ENCODE results near the gene TOMM20.

Gene TOMM20

DNA sequence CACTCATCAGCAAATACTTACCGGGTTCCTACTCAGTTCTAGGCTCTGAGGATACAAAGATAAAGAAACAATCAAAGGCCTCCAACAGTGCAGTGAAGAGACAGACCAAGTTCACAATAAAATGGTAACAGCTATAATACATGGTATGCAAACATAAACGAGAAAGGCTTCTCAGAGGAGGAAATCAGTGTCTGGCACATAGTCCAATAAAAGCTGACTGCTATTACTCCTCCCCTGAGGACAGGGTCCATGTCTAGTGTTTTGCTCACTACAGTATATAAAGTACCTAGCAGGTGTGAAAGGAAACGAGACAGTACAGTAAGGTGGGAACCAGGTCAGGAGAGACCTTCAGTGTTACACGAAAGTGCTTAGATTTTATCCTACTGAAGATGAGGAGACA lies 28.1 kb upstream of the TOMM20 start:
- Histone ChIP-seq H3K27ac (no peak overlapping the region), H3K4me3 (no peak overlapping the region), H3K9me3 (no peaks in the 10 kb centered on the region), H3K27me3 (no peaks in the 10 kb centered on the region), H3K36me3 (peaks cover 35 to 71% (median 39%) of the 10 kb centered on the region in 3 donors), H3K4me1 (peaks cover 0 to 22% (median 10%) of the 10 kb centered on the region in 4 donors)
- TF ChIP-seq, protein P1, sequence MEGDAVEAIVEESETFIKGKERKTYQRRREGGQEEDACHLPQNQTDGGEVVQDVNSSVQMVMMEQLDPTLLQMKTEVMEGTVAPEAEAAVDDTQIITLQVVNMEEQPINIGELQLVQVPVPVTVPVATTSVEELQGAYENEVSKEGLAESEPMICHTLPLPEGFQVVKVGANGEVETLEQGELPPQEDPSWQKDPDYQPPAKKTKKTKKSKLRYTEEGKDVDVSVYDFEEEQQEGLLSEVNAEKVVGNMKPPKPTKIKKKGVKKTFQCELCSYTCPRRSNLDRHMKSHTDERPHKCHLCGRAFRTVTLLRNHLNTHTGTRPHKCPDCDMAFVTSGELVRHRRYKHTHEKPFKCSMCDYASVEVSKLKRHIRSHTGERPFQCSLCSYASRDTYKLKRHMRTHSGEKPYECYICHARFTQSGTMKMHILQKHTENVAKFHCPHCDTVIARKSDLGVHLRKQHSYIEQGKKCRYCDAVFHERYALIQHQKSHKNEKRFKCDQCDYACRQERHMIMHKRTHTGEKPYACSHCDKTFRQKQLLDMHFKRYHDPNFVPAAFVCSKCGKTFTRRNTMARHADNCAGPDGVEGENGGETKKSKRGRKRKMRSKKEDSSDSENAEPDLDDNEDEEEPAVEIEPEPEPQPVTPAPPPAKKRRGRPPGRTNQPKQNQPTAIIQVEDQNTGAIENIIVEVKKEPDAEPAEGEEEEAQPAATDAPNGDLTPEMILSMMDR (IDR thresholded peaks at IDR 0.05): no peak
- intact Hi-C loops (cut with DNase I; ENCODE audit: low total_unique reads): no loop called here
- DNase-seq: no peak

DNA sequence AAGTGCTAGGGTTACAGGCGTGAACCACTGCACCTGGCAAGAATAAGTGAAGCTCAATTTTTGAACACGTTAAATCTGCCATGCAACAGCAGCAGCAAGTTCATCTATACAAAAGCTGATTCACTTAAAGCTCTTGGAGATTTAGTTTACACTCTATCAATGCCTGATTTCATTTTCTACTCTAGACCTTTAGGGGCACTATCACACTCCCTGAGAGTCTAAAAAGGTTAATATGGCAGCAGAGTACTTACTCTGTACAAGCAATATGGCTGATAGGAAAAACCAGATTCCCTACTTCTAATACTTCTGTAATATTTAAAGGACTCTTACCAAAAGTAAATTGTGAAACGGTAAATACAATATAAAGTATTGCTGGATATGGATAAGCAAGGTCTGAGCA lies 27.6 kb upstream of the TOMM20 start:
- DNase-seq: no peak
- H3K27ac ChIP-seq: no peak overlapping the region
- H3K36me3 ChIP-seq: peaks cover 40 to 76% (median 40%) of the 10 kb centered on the region in 3 donors
- H3K27me3 ChIP-seq: no peaks in the 10 kb centered on the region
- TF ChIP-seq, protein P1 (IDR thresholded peaks at IDR 0.05): no peak
- H3K9me3 ChIP-seq: no peaks in the 10 kb centered on the region
- H3K4me3 ChIP-seq: no peak overlapping the region
- intact Hi-C loops (cut with DNase I; ENCODE audit: low total_unique reads): no loop called here
- H3K4me1 ChIP-seq: peaks cover 0 to 20% (median 10%) of the 10 kb centered on the region in 4 donors

DNA sequence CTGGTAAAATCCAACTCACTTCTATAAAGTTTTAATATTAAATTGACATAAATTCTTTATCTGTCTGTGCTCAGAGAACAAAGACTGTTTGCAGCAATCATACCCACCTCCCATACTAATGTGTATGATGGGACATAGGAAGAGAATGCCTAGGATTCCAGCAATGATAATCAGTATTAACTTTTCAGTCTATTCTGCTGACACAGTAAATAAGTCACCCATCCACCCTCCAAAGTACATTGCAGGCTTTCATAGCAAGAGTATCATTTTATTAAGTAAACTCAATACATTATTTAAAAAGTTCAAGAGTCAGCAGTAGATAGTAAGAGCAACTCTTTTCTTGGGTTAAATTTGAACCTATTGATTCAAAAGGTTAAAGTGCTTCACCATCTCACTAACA lies 23.6 kb upstream of the TOMM20 start:
- Histone ChIP-seq H3K36me3 (peaks cover 51 to 95% (median 53%) of the 10 kb centered on the region in 3 donors), H3K9me3 (no peaks in the 10 kb centered on the region), H3K4me3 (no peak overlapping the region), H3K27me3 (no peaks in the 10 kb centered on the region), H3K4me1 (peaks cover 0 to 5% (median 1%) of the 10 kb centered on the region in 4 donors), H3K27ac (no peak overlapping the region)
- TF ChIP-seq, protein P1 (IDR thresholded peaks at IDR 0.05): no peak
- intact Hi-C loops (cut with DNase I; ENCODE audit: low total_unique reads): no loop called here
- DNase-seq: no peak

DNA sequence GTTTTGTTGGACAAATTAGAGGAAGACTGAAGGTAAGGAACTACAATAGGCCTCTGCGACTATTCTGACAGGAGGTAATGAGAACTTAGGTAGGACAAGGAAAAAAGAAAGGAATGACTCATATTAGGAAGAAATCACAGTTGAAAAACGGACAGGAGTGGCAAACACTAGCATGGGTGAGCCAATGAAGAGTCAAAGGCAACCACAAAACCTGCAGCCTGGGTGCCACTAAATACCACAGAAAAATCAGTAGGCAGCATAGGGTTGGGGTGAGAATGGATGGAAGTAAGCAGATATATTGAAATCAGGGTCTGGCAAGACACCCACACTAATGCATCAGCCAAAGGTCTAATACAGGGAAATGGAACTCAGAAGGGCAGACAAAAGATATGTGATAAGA lies 22.4 kb upstream of the TOMM20 start:
- no peak overlapping the region for H3K4me3 ChIP-seq
- no peaks in the 10 kb centered on the region for H3K9me3 ChIP-seq
- no peak overlapping the region for H3K27ac ChIP-seq
- no peak for DNase-seq
- peaks cover 52 to 95% (median 56%) of the 10 kb centered on the region in 3 donors for H3K36me3 ChIP-seq
- intact Hi-C loops (cut with DNase I; ENCODE audit: low total_unique reads): no loop called here
- no peaks in the 10 kb centered on the region for H3K4me1 ChIP-seq
- TF ChIP-seq, protein P1 (IDR thresholded peaks at IDR 0.05): no peak
- no peaks in the 10 kb centered on the region for H3K27me3 ChIP-seq

DNA sequence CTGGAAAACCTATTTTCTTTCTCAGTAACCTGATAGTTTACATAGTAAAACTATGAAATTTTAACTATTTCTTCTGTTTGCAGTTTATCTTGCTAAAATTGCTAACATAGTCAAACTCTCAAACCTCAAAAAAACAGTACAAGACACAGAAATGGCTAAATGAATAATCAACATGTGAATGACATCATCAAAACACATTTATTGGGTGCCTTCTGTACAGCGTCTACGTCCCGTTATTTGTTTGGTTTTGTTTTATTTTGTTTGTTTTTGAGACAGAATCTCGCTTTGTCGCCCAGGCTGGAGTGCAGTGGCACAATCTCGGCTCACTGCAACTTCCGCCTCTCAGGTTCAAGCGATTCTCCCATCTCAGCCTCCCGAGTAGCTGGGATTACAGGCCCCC lies 21.2 kb upstream of the TOMM20 start:
- no peak overlapping the region for H3K27ac ChIP-seq
- H3K27me3 ChIP-seq: no peaks in the 10 kb centered on the region
- intact Hi-C loops (cut with DNase I; ENCODE audit: low total_unique reads): no loop called here
- no peaks in the 10 kb centered on the region for H3K9me3 ChIP-seq
- no peaks in the 10 kb centered on the region for H3K4me1 ChIP-seq
- TF ChIP-seq, protein P1 (IDR thresholded peaks at IDR 0.05): no peak
- no peak for DNase-seq
- no peak overlapping the region for H3K4me3 ChIP-seq
- H3K36me3 ChIP-seq: peaks cover 53 to 96% (median 67%) of the 10 kb centered on the region in 3 donors

DNA sequence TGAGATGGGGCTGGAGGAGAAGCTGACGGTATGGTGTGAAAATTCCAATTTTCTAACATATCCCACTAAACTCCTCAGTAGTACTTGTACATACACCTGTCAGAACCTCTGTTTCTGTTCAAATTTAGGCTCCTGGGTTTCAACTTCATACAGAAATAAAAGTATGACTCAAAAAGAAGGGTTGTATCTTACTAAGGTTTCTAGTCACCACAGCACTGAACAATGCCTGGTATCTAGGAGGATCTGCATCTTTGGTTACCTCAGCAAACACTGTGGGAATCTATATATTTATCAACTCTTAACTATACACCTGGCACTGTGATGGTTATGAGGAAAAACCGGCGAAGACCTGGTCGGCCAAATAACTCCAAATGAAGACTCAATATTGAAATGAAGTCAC lies 18.6 kb upstream of the TOMM20 start:
- H3K4me1 ChIP-seq: no peaks in the 10 kb centered on the region
- H3K36me3 ChIP-seq: peaks cover 45 to 97% (median 67%) of the 10 kb centered on the region in 3 donors
- intact Hi-C loops (cut with DNase I; ENCODE audit: low total_unique reads): no loop called here
- no peak overlapping the region for H3K4me3 ChIP-seq
- H3K9me3 ChIP-seq: no peaks in the 10 kb centered on the region
- H3K27me3 ChIP-seq: no peaks in the 10 kb centered on the region
- TF ChIP-seq, protein P1 (IDR thresholded peaks at IDR 0.05): no peak
- DNase-seq: no peak
- no peak overlapping the region for H3K27ac ChIP-seq
